Testis (tissue), 3 donors: ENCODE measurements around the gene KIF26B. TPM values are rescaled to one million over a fixed set of nuclear protein-coding genes. Genes with fewer than 3 reads are reported as not detected.
"Not testable (repeated sequence)": the region's sequence is repeated elsewhere in the genome, so short reads cannot be mapped to it uniquely, and the experiment has no call there.

Experiments
- DNase-seq: peaks from one replicate; pipeline ENCODE4 v3.0.0-alpha.2; 2019
- H3K27ac ChIP-seq, 2 donors: fragments of 200-600 bp; sonication (generic); one replicate each; pipeline ENCODE4 v1.5.1; 2019
- H3K27me3 ChIP-seq: fragments of 200-600 bp; sonication (generic); one replicate; pipeline ENCODE4 v1.5.1; 2019
- H3K36me3 ChIP-seq: fragments of 200-600 bp; sonication (generic); one replicate; pipeline ENCODE4 v1.5.1; 2017; ENCODE audit warnings: low read depth; ENCODE audit errors: missing control alignments
- H3K4me1 ChIP-seq: fragments of 200-600 bp; sonication (generic); one replicate; pipeline ENCODE4 v1.5.1; 2019
- H3K4me3 ChIP-seq, 2 donors: fragments of 200-600 bp; sonication (generic); one replicate each; pipeline ENCODE4 v1.5.1; 2017 to 2019
- H3K9me3 ChIP-seq: fragments of 200-600 bp; sonication (generic); one replicate; pipeline ENCODE4 v1.5.1; 2017
- POLR2A ChIP-seq: fragments of 450-650 bp; IDR thresholded peaks from one replicate; pipeline ENCODE4 v1.6.1; 2017; ENCODE audit warnings: antibody characterized with exemption, mild to moderate bottlenecking, moderate library complexity
- WGBS, 2 donors: methylation state at CpG; one replicate each; pipeline ENCODE4 v1.1.5; 2018; 5-methylcytosine and 5-hydroxymethylcytosine counted together
- intact Hi-C: fragments of 100-400 bp; cut with DNase I; formaldehyde crosslinking; loops from one replicate; pipeline ENCODE4 v1.15.1; 2023; ENCODE audit warnings: low total_unique reads
- polyA plus RNA-seq: library from polyadenylated mRNA; stranded (reverse); fragments of 350-450 nt; fragmentation: Illumina TruSeq; extraction: RNeasy Lipid Tissue Mini Kit (QIAGEN cat#74804); gene quantifications from one replicate; pipeline ENCODE4 v1.2.3, GENCODE V29; 2014; ENCODE audit warnings: low read depth, low replicate concordance; ENCODE audit not compliant: insufficient read depth
- total RNA-seq, 2 donors: library from RNA; depleted of rRNA; stranded (reverse); fragments of >200 nt; gene quantifications; one replicate each; pipeline ENCODE4 v1.2.3, GENCODE V29; 2016
- TF ChIP-seq, protein P1 (sequence below), 3 experiments: fragments of 450-650 bp in 2 of 3; fragments of 200-600 bp in 1 of 3; sonication (generic) in 1 of 3; IDR thresholded peaks; one replicate each; pipeline ENCODE4 v1.5.1; 2016 to 2019; ENCODE audit warnings: antibody characterized with exemption in 3 of 3, mild to moderate bottlenecking in 2 of 3, moderate library complexity in 1 of 3

Gene KIF26B
- total and polyA plus RNA-seq, 3 donors from 2014 or later: 3.0 to 4.8 (median 3.1) TPM

DNA sequence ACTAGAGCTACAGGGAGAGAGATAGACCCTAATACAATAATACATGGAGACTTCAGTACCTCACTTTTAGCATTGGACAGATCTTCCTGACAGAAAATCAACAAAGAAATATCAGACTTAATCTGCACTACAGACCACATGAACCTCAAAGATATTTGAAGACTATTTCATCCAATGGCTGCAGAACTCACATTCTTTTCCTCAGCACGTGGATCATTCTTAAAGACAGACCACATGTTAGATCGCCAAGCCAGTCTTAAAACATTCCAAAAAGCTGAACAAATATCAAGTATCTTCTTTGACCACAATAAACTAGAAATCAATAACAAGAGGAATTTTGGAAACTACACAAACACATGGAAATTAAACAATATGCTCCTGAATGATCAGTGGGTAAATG, 576.0 kb downstream of the KIF26B start:
- WGBS, 2 donors: 85 to 92% methylated on average over 2 of the region's 2 CpGs
- Histone ChIP-seq H3K4me1 (no peaks in the 10 kb centered on the region), H3K27me3 (no peaks in the 10 kb centered on the region), H3K4me3 (no peak overlapping the region), H3K9me3 (no peaks in the 10 kb centered on the region), H3K36me3 (no peaks in the 10 kb centered on the region), H3K27ac (no peak overlapping the region)
- intact Hi-C loops: no loop called here
- TF ChIP-seq, protein P1, sequence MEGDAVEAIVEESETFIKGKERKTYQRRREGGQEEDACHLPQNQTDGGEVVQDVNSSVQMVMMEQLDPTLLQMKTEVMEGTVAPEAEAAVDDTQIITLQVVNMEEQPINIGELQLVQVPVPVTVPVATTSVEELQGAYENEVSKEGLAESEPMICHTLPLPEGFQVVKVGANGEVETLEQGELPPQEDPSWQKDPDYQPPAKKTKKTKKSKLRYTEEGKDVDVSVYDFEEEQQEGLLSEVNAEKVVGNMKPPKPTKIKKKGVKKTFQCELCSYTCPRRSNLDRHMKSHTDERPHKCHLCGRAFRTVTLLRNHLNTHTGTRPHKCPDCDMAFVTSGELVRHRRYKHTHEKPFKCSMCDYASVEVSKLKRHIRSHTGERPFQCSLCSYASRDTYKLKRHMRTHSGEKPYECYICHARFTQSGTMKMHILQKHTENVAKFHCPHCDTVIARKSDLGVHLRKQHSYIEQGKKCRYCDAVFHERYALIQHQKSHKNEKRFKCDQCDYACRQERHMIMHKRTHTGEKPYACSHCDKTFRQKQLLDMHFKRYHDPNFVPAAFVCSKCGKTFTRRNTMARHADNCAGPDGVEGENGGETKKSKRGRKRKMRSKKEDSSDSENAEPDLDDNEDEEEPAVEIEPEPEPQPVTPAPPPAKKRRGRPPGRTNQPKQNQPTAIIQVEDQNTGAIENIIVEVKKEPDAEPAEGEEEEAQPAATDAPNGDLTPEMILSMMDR (IDR thresholded peaks at IDR 0.05): no peak
- no peak for DNase-seq

DNA sequence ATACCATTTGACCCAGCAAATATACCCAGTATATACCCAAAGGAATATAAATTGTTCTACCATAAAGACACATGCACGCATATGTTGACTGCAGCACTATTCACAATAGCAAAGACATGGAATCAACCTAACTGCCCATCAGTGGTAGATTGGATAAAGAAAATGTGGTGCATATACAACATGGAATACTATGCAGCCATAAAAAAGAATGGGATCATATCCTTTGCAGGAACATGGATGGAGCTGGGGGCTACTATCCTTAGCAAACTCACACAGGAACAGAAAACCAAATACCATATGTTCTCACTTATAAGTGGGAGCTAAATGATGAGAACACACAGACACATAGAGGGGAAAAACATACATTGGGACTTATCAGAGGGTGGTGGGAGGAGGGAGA, 585.6 kb downstream of the KIF26B start:
- H3K27ac ChIP-seq, H3K27me3 ChIP-seq, H3K4me1 ChIP-seq, DNase-seq, H3K9me3 ChIP-seq, intact Hi-C loops, H3K36me3 ChIP-seq, H3K4me3 ChIP-seq: not testable (repeated sequence)
- WGBS, 2 donors: 97 to 100% methylated on average over 1 of the region's 1 CpG

DNA sequence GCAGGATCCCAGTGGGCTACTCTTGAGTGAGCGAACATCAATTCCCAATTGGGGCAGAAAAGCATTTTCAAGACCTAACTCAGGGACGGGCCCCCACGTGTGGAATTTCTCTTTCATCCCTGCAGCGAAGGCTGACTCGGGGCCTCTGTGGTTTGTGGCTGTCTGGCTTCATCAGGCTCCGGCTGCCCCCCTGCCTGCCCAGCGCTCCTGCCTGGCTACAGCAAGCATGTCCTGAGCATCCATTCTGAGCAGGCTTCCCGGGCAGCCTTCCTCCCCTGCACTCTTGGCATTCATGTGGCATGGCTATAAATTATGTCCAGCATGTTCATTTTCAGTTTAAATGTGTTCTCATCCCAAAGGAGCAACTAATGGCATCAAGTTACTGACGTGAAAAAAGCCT, 588.1 kb downstream of the KIF26B start:
- no peaks in the 10 kb centered on the region for H3K36me3 ChIP-seq
- no peak overlapping the region for H3K4me3 ChIP-seq
- no peaks in the 10 kb centered on the region for H3K27me3 ChIP-seq
- no peaks in the 10 kb centered on the region for H3K4me1 ChIP-seq
- no peaks in the 10 kb centered on the region for H3K9me3 ChIP-seq
- H3K27ac ChIP-seq: no peak overlapping the region
- DNase-seq: no peak
- WGBS, 2 donors: 53 to 64% methylated on average over 8 to 9 of the region's 9 CpGs
- TF ChIP-seq POLR2A: no peak
- TF ChIP-seq, protein P1 (IDR thresholded peaks at IDR 0.05): no peak
- intact Hi-C loops: no loop called here

DNA sequence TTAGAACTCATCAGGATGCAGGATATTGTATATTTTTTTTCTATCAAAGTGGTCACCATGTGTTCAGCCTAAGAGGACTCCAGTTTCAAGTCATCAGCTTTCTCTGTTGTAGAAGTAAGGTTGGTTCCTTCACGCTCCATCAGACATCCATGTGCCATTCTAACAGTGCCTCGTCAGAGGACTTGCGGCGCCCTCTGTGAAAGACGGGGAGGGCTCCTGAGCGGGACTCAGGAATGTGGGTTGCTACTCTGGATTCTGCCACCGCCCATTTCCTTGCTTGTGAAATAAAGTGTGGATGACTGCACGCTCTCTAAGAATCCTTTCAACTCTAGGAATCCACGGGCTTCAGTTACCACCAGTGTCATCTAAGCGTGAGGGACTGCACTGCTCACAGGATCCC, 593.5 kb downstream of the KIF26B start:
- WGBS, 2 donors: 85 to 94% methylated on average over 10 of the region's 10 CpGs
- no peaks in the 10 kb centered on the region for H3K9me3 ChIP-seq
- DNase-seq: no peak
- no peak overlapping the region for H3K4me3 ChIP-seq
- H3K27me3 ChIP-seq: no peaks in the 10 kb centered on the region
- intact Hi-C loops: no loop called here
- H3K4me1 ChIP-seq: no peaks in the 10 kb centered on the region
- TF ChIP-seq, protein P1 (IDR thresholded peaks at IDR 0.05): no peak
- no peak for TF ChIP-seq POLR2A
- no peaks in the 10 kb centered on the region for H3K36me3 ChIP-seq
- H3K27ac ChIP-seq: no peak overlapping the region

DNA sequence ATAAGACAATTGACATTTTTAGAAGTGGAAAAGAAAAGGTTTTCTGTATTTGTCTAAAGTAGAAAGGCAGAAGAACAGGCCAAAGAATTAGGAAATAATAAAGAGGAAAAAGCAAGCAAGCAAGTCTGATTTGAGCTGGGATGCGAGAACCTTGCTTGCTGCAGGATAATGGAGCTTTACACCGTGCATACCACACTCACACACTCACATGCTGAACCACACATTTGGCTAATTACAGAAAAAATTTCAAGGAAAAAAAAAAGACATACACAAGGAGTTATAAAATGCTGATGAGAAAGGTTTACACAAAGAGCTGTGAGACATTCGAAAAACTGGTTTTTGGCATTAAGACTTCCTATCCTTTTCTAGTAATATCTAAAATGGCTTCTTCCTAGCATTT, 593.9 kb downstream of the KIF26B start:
- intact Hi-C loops: no loop called here
- Histone ChIP-seq H3K27me3 (no peaks in the 10 kb centered on the region), H3K4me1 (no peaks in the 10 kb centered on the region), H3K27ac (no peak overlapping the region), H3K36me3 (no peaks in the 10 kb centered on the region), H3K4me3 (no peak overlapping the region), H3K9me3 (no peaks in the 10 kb centered on the region)
- WGBS, 2 donors: 92 to 93% methylated on average over 3 of the region's 3 CpGs
- no peak for DNase-seq
- TF ChIP-seq, protein P1 (IDR thresholded peaks at IDR 0.05): no peak
- TF ChIP-seq POLR2A: no peak
